PC-3 (cell line): ENCODE results near the gene RBSN.

Experiments used
- CTCF ChIP-seq: fragments of 300-600 bp; sonication (generic); conservative IDR thresholded peaks from 2 replicates; pipeline ENCODE4 v1.5.1; 2017; ENCODE audit warnings: antibody characterized with exemption, low read depth, mild to moderate bottlenecking, low read length
- EZH2 ChIP-seq: fragments of 300-600 bp; sonication (generic); IDR thresholded peaks from one replicate; pipeline ENCODE4 v1.6.1; 2017; ENCODE audit warnings: antibody characterized with exemption, mild to moderate bottlenecking, low read length; ENCODE audit not compliant: unreplicated experiment

GRCh38 chr3:15053541-15053940, 45.4 kb downstream of the RBSN start:
- no peak for TF ChIP-seq EZH2
- TF ChIP-seq CTCF = no peak
